Measurements from ENCODE around the gene RELL2.
"Not testable (repeated sequence)": the region's sequence is repeated elsewhere in the genome, so short reads cannot be mapped to it uniquely, and the experiment has no call there.

RELL2 gene

GRCh38 chr5:141636413-141637122 is at the start of gene RELL2, which contains the start of gene HDAC3:
Gene RELL2, plus strand, starts transcription at chr5:141636997. Its CDS starts 1,229 bp downstream, at chr5:141638226.
Gene HDAC3, minus strand, starts transcription at chr5:141636849. Its CDS starts 59 bp downstream, at chr5:141636790.
- peak; percentile 92 for DNase-seq

GRCh38 chr5:141590127-141590526 is 46.7 kb upstream of the RELL2 start:
- DNase-seq = no peak

GRCh38 chr5:141596867-141597266 is 39.9 kb upstream of the RELL2 start:
- DNase-seq = no peak

- no peak for DNase-seq
These were observed 39.4 kb upstream of the RELL2 start for GRCh38 chr5:141597394-141597793.

GRCh38 chr5:141597814-141598213 is 39.0 kb upstream of the RELL2 start:
- DNase-seq = no peak

GRCh38 chr5:141598391-141599345 is 38.1 kb upstream of the RELL2 start:
- no peak for DNase-seq

GRCh38 chr5:141602606-141603005 is 34.2 kb upstream of the RELL2 start:
- no peak for DNase-seq

- DNase-seq = peak; percentile 21
These were observed 32.7 kb upstream of the RELL2 start for GRCh38 chr5:141603923-141604717.

- peak; percentile 69 for DNase-seq
These were observed 31.1 kb upstream of the RELL2 start for GRCh38 chr5:141605523-141606277.

GRCh38 chr5:141608046-141608445 is 28.8 kb upstream of the RELL2 start:
- no peak for DNase-seq

GRCh38 chr5:141608557-141608956 is 28.2 kb upstream of the RELL2 start:
- no peak for DNase-seq

- DNase-seq = no peak
These were observed 27.8 kb upstream of the RELL2 start for GRCh38 chr5:141609044-141609443.

- DNase-seq = not testable (repeated sequence)
These were observed 26.9 kb upstream of the RELL2 start for GRCh38 chr5:141609921-141610320.

- DNase-seq = no peak
These were observed 25.5 kb upstream of the RELL2 start for GRCh38 chr5:141611289-141611688.

- DNase-seq = no peak
These were observed 23.5 kb upstream of the RELL2 start for GRCh38 chr5:141613344-141613743.

GRCh38 chr5:141615991-141616720 is 20.6 kb upstream of the RELL2 start:
- no peak for DNase-seq

GRCh38 chr5:141617128-141617527 is 19.7 kb upstream of the RELL2 start:
- no peak for DNase-seq

- no peak for DNase-seq
These were observed 19.1 kb upstream of the RELL2 start for GRCh38 chr5:141617682-141618029.

- peak; percentile 71 for DNase-seq
These were observed 18.6 kb upstream of the RELL2 start for GRCh38 chr5:141618030-141618803.

- DNase-seq = peak; percentile 98
These were observed 17.8 kb upstream of the RELL2 start, which contains the start of gene DIAPH1 for GRCh38 chr5:141618804-141619554. Gene DIAPH1, minus strand, starts transcription at chr5:141619000. Its CDS starts 86 bp downstream, at chr5:141618914.
